ENCODE data around the gene FUOM. TPM values are rescaled to one million over a fixed set of nuclear protein-coding genes. Genes with fewer than 3 reads are reported as not detected.

The FUOM gene
- total RNA-seq, 1 donor from 2014 or later: 13.0 TPM

- H3K36me3 Mint-ChIP-seq (ENCODE audit: unreplicated experiment): no peaks in the 10 kb centered on the region
- TF ChIP-seq CTCF (IDR thresholded peaks at IDR 0.05; ENCODE audit: partially characterized antibody, unreplicated experiment): no peak
- H3K27ac Mint-ChIP-seq (ENCODE audit: unreplicated experiment): peak within 1 kb of the TSS; percentile 97
- peaks cover 4% of the 10 kb centered on the region for H3K4me1 Mint-ChIP-seq (ENCODE audit: low read depth, unreplicated experiment)
- peaks cover 7% of the 10 kb centered on the region for H3K9me3 Mint-ChIP-seq (ENCODE audit: unreplicated experiment)
- DNase-seq: peak; percentile 99
- H3K27me3 Mint-ChIP-seq (ENCODE audit: unreplicated experiment): no peaks in the 10 kb centered on the region
- H3K4me3 Mint-ChIP-seq (ENCODE audit: unreplicated experiment): peak within 1 kb of the TSS; percentile 97
Measured at GRCh38 chr10:133394064-133394663, 36.3 kb upstream of the FUOM start, which contains the start of gene MTG1. Gene MTG1, plus strand, starts transcription at chr10:133394157. Its CDS starts 64 bp downstream, at chr10:133394221.

- Mint-ChIP-seq H3K27me3 (ENCODE audit: unreplicated experiment) (no peaks in the 10 kb centered on the region), H3K4me1 (ENCODE audit: low read depth, unreplicated experiment) (peaks cover 4% of the 10 kb centered on the region), H3K4me3 (ENCODE audit: unreplicated experiment) (peak overlapping the region; percentile 79), H3K36me3 (ENCODE audit: unreplicated experiment) (no peaks in the 10 kb centered on the region), H3K27ac (ENCODE audit: unreplicated experiment) (peak overlapping the region; percentile 48), H3K9me3 (ENCODE audit: unreplicated experiment) (peaks cover 7% of the 10 kb centered on the region)
- no peak for TF ChIP-seq CTCF (IDR thresholded peaks at IDR 0.05; ENCODE audit: partially characterized antibody, unreplicated experiment)
- DNase-seq: no peak
Measured at GRCh38 chr10:133393401-133394063, 35.7 kb upstream of the FUOM start.

- no peak overlapping the region for H3K27ac Mint-ChIP-seq (ENCODE audit: unreplicated experiment)
- H3K9me3 Mint-ChIP-seq (ENCODE audit: unreplicated experiment): peaks cover 7% of the 10 kb centered on the region
- peaks cover 4% of the 10 kb centered on the region for H3K4me1 Mint-ChIP-seq (ENCODE audit: low read depth, unreplicated experiment)
- no peak overlapping the region for H3K4me3 Mint-ChIP-seq (ENCODE audit: unreplicated experiment)
- TF ChIP-seq CTCF (IDR thresholded peaks at IDR 0.05; ENCODE audit: partially characterized antibody, unreplicated experiment): no peak
- DNase-seq: no peak
- H3K27me3 Mint-ChIP-seq (ENCODE audit: unreplicated experiment): no peaks in the 10 kb centered on the region
- H3K36me3 Mint-ChIP-seq (ENCODE audit: unreplicated experiment): no peaks in the 10 kb centered on the region
Measured at GRCh38 chr10:133391761-133392518, 34.1 kb upstream of the FUOM start.

GRCh38 chr10:133391249-133391635 lies 33.4 kb upstream of the FUOM start:
- Mint-ChIP-seq H3K4me1 (ENCODE audit: low read depth, unreplicated experiment) (peaks cover 4% of the 10 kb centered on the region), H3K9me3 (ENCODE audit: unreplicated experiment) (peaks cover 8% of the 10 kb centered on the region), H3K36me3 (ENCODE audit: unreplicated experiment) (no peaks in the 10 kb centered on the region), H3K27ac (ENCODE audit: unreplicated experiment) (peak overlapping the region; percentile 39), H3K4me3 (ENCODE audit: unreplicated experiment) (no peak overlapping the region), H3K27me3 (ENCODE audit: unreplicated experiment) (no peaks in the 10 kb centered on the region)
- TF ChIP-seq CTCF (IDR thresholded peaks at IDR 0.05; ENCODE audit: partially characterized antibody, unreplicated experiment): no peak
- no peak for DNase-seq

Data from glutamatergic neuron (in vitro differentiated cells).